GM12891 (cell line): ENCODE results near the gene PRND.

Source experiments
- PAX5 ChIP-seq: IDR thresholded peaks from 2 replicates; pipeline ENCODE4 v1.6.1; 2011; ENCODE audit warnings: low read length, moderate library complexity, mild to moderate bottlenecking; ENCODE audit not compliant: insufficient read depth, severe bottlenecking
- POLR2A ChIP-seq: IDR thresholded peaks from 2 replicates; pipeline ENCODE4 v1.6.1; 2011; ENCODE audit warnings: low read depth, low read length, control low read depth
- POLR2AphosphoS5 ChIP-seq: IDR thresholded peaks from 2 replicates; pipeline ENCODE4 v1.6.1; 2011; ENCODE audit warnings: low read depth, low read length, control low read depth
- POU2F2 ChIP-seq: IDR thresholded peaks from 2 replicates; pipeline ENCODE4 v1.6.1; 2011; ENCODE audit warnings: low read depth, mild to moderate bottlenecking, control low read depth, low read length, moderate library complexity
- SPI1 ChIP-seq: IDR thresholded peaks from 2 replicates; pipeline ENCODE4 v1.6.1; 2011; ENCODE audit warnings: low read depth, low read length, control low read depth
- TAF1 ChIP-seq: IDR thresholded peaks from 2 replicates; pipeline ENCODE4 v1.6.1; 2011; ENCODE audit warnings: low read depth, low read length, control low read depth

- TF ChIP-seq POLR2A (no peak), POLR2AphosphoS5 (no peak), POU2F2 (no peak), TAF1 (no peak), SPI1 (no peak), PAX5 (no peak)
Observed at GRCh38 chr20:4713401-4713800, 8.3 kb upstream of the PRND start.
